ENCODE measurements around the gene VEGFA.

DNA sequence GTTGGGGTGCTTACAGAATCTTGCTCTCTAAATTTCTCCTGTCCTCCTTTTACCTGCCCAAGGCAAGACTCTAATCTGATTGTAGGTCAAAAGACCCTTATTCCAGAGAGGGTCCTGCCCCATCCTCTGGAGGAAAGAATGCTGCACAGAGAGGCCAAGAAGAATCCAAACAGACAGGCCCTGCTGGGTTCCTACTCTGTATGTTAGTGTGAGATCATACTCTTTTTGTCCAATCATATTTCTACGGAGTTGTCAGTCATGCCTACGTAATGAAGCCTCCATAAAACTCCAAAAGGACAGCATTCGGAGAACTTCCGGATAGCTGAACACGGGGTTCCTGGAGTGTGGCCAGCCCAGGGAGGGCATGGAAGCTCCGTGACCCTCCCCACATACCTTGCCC lies 50.5 kb downstream of the VEGFA start:
- TF ChIP-seq, protein P1, sequence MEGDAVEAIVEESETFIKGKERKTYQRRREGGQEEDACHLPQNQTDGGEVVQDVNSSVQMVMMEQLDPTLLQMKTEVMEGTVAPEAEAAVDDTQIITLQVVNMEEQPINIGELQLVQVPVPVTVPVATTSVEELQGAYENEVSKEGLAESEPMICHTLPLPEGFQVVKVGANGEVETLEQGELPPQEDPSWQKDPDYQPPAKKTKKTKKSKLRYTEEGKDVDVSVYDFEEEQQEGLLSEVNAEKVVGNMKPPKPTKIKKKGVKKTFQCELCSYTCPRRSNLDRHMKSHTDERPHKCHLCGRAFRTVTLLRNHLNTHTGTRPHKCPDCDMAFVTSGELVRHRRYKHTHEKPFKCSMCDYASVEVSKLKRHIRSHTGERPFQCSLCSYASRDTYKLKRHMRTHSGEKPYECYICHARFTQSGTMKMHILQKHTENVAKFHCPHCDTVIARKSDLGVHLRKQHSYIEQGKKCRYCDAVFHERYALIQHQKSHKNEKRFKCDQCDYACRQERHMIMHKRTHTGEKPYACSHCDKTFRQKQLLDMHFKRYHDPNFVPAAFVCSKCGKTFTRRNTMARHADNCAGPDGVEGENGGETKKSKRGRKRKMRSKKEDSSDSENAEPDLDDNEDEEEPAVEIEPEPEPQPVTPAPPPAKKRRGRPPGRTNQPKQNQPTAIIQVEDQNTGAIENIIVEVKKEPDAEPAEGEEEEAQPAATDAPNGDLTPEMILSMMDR (IDR thresholded peaks at IDR 0.05): no peak
- no peak for TF ChIP-seq POLR2A (IDR thresholded peaks at IDR 0.05)
